ENCODE data around the gene SOBP.

GRCh38 chr6:107513214-107513613 lies 23.3 kb downstream of the SOBP start:
- TF ChIP-seq ZNF514 (tag by site-specific recombination; IDR thresholded peaks at IDR 0.05) (no peak), ZNF449 (tag by site-specific recombination; IDR thresholded peaks at IDR 0.05) (no peak), ZBTB8A (tag by site-specific recombination; IDR thresholded peaks at IDR 0.05) (no peak), ATF2 (tag by site-specific recombination; IDR thresholded peaks at IDR 0.05; ENCODE audit: low read depth) (no peak), REST (tag by site-specific recombination; IDR thresholded peaks at IDR 0.05) (no peak)

Data from HEK293 (cell line).